HL-60/S4 treated with retinoic acid at 250 ng/mL for 4 days and 3 days (cell line): ENCODE results near the gene OSER1.

Experiments used
- in situ Hi-C: fragments of 300-500 bp; cut with MboI; formaldehyde crosslinking; loops from 2 replicates; pipeline ENCODE4 v1.7.0; 2022; ENCODE audit warnings: low sequenced_read_pairs

The OSER1 gene

DNA sequence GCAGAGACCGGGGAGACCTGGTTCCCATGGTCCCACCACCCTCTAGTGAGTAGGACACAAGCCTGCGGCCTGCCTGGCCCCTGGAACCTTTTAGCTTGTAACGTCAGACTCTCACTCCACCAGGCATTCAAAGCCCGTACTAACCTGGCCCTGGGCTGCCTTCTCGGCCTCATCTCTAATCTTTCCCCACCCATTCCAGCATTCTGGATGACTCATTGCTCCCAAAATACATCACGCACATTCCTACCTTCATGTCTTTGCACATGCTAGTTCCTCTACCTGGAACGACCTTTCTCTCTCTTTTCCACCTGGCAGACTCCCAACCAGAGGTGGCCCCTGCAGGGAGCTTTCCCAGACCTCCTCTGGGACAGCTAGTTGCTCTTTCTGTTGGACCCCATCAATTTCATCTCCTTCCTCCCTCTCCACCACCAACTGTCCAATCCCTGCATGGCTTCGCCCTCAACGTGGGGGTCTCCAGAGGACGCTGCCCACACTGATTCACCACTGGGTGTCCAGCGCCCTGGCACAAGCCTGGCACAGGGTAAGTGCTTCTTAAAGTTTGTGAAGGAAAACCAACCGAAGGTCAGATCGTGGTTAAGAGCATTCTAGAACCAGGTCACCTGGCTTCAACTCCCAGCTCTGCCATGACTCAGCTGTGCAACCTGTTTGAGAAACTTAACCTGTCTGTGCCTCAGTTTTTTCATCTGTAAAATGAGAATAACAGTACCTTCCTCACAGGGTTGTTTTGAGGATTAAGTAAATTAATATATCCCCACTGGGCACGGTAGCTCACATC lies 58.8 kb downstream of the OSER1 start:
- in situ Hi-C loops, result loop anchor here (25.0 kb wide), 1 partner anchor 90 kb away; no protein-coding TSS in a partner anchor

DNA sequence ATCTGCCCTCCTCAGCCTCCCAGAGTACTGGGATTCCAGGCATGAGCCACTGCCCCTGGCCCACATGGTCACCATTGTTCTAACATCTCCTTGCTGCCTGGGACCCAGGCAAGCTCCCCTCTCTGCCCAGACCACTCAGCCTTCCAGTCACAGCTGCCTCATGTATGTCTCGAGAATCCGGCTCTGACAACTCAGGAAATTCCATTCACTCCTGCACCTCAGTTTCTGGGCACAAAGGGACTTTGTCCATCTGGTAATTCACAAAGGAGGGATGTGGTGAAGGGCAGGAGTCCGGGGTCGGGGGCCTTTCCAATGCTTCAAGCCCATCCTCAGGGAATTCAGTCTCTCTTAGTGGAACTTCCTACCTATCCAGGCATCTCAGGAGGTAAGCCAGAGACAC lies 64.3 kb downstream of the OSER1 start:
- in situ Hi-C loops, result no loop called here
